HepG2 (cell line): ENCODE measurements around the gene PRMT7. TPM values are rescaled to one million over a fixed set of nuclear protein-coding genes. Genes with fewer than 3 reads are reported as not detected.

Experiments used
- ERF ChIP-seq: IDR thresholded peaks from 2 replicates; pipeline ENCODE4 v1.6.1; 2018; ENCODE audit warnings: missing biosample characterization, missing genetic modification reagents
- HNRNPK ChIP-seq: fragments of 200-400 bp; formaldehyde crosslinking; IDR thresholded peaks from 2 replicates; pipeline ENCODE4 v1.6.1; 2018; ENCODE audit warnings: low read length, low read depth, moderate library complexity, mild to moderate bottlenecking; ENCODE audit not compliant: poor library complexity, severe bottlenecking
- MIER3 ChIP-seq: IDR thresholded peaks from 2 replicates; pipeline ENCODE4 v1.6.1; 2016; ENCODE audit warnings: missing compliant biosample characterization, borderline replicate concordance
- PHF20 ChIP-seq: sonication (generic); formaldehyde crosslinking; IDR thresholded peaks from 2 replicates; pipeline ENCODE4 v1.5.0; 2020; ENCODE audit warnings: mild to moderate bottlenecking, missing genetic modification reagents
- SIX4 ChIP-seq: sonication (generic); formaldehyde crosslinking; IDR thresholded peaks from 2 replicates; pipeline ENCODE4 v1.4.0; 2020; ENCODE audit warnings: missing genetic modification reagents
- SP4 ChIP-seq: sonication (generic); formaldehyde crosslinking; IDR thresholded peaks from 2 replicates; pipeline ENCODE4 v1.8.1; 2023; ENCODE audit warnings: mild to moderate bottlenecking, missing genetic modification reagents
- TBP ChIP-seq: sonication (generic); formaldehyde crosslinking; IDR thresholded peaks from 2 replicates; pipeline ENCODE4 v1.5.0; 2020; ENCODE audit warnings: missing genetic modification reagents
- ZNF143 ChIP-seq: sonication (generic); formaldehyde crosslinking; IDR thresholded peaks from 2 replicates; pipeline ENCODE4 v1.4.0; 2020; ENCODE audit warnings: missing genetic modification reagents
- ZNF460 ChIP-seq: sonication (generic); formaldehyde crosslinking; IDR thresholded peaks from 2 replicates; pipeline ENCODE4 v1.5.1; 2020; ENCODE audit warnings: missing genetic modification reagents, mild to moderate bottlenecking, borderline replicate concordance
- polyA plus RNA-seq, 8 experiments: library from polyadenylated mRNA; depleted of rRNA in 3 of 8; stranded (reverse) in 7 of 8; unstranded in 1 of 8; fragments of >200 nt; fragmentation: Illumina TruSeq in 4 of 8; extraction: Trizol in 4 of 8; gene quantifications; 2 replicates each; pipeline versions ENCODE4 v1.2.1 to v1.2.3, GENCODE V29; 2011 to 2016; ENCODE audit warnings: low read depth in 4 of 8, missing spikeins in 1 of 8, mixed read lengths in 1 of 8; ENCODE audit not compliant: insufficient read depth in 1 of 8
- total RNA-seq, 5 experiments: library from RNA; depleted of rRNA; stranded (reverse); fragments of >200 nt; fragmentation: Illumina TruSeq; extraction: Trizol; gene quantifications; 2 replicates each; pipeline ENCODE4 v1.2.3, GENCODE V29; 2016; ENCODE audit warnings: low read depth in 1 of 5
- TF ChIP-seq, protein P1 (sequence below): sonication (generic); formaldehyde crosslinking; IDR thresholded peaks from 2 replicates; pipeline ENCODE4 v1.4.0; 2020; ENCODE audit warnings: mild to moderate bottlenecking, missing genetic modification reagents, borderline replicate concordance
- TF ChIP-seq, protein P2 (sequence below): sonication (generic); formaldehyde crosslinking; IDR thresholded peaks from 2 replicates; pipeline ENCODE4 v1.4.0; 2020; ENCODE audit warnings: mild to moderate bottlenecking, missing genetic modification reagents
- TF ChIP-seq, protein P3 (sequence below): sonication (generic); formaldehyde crosslinking; IDR thresholded peaks from 2 replicates; pipeline ENCODE4 v1.5.1; 2020; ENCODE audit warnings: mild to moderate bottlenecking, moderate library complexity, missing genetic modification reagents

The PRMT7 gene
- total and polyA plus RNA-seq, 2 of the 13 experiments (the other 11 are each of a cell fraction or from before 2014, with no cell fraction given): 47.5 to 55.0 TPM

DNA sequence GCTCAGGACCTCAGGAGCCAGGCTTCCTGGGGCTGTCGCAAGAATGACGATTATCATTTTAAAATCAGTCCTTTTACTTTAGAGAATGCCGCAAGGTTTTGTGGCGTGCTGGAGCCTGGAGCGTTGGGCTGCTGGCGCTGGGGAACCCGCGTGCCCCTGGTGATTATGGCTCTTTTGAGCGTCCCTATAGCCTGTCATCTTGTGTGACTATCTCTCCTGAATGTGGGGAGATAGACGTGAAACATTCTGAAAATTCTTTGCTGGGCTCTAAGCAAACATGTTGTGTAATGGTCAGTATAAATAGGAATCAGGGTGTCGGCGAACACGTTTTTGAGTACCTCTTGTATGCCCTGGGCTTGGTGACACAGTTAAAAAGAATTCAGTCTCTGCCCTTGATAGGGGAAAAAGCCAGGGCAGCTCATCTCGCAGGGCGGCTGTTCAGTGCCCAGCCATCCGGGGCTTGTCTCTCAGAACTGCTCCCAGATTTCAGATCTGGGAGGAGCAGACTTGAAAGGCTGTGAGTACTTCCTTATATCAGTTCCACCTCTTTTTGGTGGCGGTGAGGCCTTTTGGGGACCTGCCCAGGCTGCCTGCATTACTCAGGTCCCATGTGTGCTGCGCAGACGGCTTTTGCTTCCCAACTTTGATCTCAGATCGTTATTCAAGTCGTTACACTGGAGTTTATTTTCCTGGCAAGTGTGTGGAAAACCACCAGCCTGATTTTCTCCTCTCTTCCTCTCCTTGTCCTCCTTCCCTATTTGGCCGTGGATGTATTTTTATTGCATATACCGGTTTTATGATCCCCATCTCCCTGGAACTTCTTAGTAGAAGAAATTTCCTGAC lies 45.5 kb upstream of the PRMT7 start (continued):
- TF ChIP-seq, protein P1, sequence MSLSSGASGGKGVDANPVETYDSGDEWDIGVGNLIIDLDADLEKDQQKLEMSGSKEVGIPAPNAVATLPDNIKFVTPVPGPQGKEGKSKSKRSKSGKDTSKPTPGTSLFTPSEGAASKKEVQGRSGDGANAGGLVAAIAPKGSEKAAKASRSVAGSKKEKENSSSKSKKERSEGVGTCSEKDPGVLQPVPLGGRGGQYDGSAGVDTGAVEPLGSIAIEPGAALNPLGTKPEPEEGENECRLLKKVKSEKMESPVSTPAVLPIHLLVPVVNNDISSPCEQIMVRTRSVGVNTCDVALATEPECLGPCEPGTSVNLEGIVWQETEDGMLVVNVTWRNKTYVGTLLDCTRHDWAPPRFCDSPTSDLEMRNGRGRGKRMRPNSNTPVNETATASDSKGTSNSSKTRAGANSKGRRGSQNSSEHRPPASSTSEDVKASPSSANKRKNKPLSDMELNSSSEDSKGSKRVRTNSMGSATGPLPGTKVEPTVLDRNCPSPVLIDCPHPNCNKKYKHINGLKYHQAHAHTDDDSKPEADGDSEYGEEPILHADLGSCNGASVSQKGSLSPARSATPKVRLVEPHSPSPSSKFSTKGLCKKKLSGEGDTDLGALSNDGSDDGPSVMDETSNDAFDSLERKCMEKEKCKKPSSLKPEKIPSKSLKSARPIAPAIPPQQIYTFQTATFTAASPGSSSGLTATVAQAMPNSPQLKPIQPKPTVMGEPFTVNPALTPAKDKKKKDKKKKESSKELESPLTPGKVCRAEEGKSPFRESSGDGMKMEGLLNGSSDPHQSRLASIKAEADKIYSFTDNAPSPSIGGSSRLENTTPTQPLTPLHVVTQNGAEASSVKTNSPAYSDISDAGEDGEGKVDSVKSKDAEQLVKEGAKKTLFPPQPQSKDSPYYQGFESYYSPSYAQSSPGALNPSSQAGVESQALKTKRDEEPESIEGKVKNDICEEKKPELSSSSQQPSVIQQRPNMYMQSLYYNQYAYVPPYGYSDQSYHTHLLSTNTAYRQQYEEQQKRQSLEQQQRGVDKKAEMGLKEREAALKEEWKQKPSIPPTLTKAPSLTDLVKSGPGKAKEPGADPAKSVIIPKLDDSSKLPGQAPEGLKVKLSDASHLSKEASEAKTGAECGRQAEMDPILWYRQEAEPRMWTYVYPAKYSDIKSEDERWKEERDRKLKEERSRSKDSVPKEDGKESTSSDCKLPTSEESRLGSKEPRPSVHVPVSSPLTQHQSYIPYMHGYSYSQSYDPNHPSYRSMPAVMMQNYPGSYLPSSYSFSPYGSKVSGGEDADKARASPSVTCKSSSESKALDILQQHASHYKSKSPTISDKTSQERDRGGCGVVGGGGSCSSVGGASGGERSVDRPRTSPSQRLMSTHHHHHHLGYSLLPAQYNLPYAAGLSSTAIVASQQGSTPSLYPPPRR (CRISPR knock-in tag): peak; percentile 84; the same call in 1 of the 2 replicates
- TF ChIP-seq MIER3 (CRISPR knock-in tag) (0 out of 2 replicates have a peak, but pooled peaks have one; percentile 67), TBP (CRISPR knock-in tag) (no peak), ERF (peak; percentile 89; the same call in 1 of the 2 replicates), SIX4 (CRISPR knock-in tag) (peak; percentile 72; the same call in 1 of the 2 replicates), ZNF143 (peak; percentile 40; the same call in 1 of the 2 replicates), ZNF460 (no peak; the same call in 1 of the 2 replicates), SP4 (no peak), PHF20 (CRISPR knock-in tag) (peak; percentile 19; the same call in 1 of the 2 replicates), HNRNPK (no peak)
- TF ChIP-seq, protein P2, sequence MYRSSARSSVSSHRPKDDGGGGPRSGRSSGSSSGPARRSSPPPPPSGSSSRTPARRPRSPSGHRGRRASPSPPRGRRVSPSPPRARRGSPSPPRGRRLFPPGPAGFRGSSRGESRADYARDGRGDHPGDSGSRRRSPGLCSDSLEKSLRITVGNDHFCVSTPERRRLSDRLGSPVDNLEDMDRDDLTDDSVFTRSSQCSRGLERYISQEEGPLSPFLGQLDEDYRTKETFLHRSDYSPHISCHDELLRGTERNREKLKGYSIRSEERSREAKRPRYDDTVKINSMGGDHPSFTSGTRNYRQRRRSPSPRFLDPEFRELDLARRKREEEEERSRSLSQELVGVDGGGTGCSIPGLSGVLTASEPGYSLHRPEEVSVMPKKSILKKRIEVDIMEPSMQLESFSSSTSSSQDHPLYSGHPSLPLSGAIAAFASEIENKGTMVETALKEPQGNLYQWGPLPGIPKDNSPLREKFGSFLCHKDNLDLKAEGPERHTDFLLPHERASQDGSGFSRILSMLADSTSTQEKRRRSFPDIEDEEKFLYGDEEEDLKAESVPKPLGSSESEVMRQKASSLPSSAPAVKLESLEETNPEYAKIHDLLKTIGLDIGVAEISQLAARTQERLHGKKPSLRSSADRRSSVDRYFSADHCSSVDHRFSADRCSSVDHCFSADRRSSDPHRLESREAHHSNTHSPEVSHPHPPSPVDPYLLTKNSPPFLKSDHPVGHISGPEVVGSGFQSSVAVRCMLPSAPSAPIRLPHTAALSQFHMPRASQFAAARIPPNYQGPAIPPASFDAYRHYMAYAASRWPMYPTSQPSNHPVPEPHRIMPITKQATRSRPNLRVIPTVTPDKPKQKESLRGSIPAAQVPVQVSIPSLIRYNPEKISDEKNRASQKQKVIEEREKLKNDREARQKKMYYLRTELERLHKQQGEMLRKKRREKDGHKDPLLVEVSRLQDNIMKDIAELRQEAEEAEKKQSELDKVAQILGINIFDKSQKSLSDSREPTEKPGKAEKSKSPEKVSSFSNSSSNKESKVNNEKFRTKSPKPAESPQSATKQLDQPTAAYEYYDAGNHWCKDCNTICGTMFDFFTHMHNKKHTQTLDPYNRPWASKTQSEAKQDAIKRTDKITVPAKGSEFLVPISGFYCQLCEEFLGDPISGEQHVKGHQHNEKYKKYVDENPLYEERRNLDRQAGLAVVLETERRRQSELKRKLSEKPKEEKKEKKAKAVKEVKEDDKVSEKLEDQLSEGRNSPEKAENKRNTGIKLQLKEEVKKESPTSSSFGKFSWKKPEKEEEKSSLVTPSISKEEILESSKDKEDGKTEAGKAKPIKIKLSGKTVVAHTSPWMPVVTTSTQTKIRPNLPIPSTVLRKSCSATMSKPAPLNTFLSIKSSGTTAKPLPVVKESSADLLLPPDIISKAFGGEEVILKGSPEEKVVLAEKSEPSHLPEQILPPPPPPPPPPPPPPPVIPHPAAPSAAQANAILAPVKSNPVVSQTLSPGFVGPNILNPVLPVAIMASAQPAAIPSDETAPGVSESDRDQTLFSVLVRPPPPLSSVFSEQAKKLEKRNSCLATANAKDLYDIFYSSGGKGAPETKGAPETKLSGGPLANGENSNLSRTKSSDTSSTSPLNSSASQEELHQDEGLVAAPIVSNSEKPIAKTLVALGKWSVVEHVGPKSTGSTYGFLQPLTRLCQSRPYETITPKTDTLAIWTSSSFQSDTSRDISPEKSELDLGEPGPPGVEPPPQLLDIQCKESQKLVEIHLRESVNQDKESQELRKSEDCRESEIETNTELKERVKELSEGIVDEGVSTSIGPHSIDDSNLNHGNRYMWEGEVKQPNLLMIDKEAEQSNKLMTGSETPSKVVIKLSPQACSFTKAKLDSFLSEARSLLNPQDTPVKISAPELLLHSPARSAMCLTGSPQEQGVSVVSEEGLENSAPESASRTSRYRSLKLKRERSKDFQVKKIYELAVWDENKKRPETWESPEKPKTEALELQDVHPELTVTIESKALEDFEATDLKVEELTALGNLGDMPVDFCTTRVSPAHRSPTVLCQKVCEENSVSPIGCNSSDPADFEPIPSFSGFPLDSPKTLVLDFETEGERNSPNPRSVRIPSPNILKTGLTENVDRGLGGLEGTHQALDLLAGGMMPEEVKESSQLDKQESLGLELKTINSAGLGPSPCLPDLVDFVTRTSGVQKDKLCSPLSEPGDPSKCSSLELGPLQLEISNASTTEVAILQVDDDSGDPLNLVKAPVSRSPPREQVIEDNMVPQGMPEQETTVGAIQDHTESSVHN: no peak
- TF ChIP-seq, protein P3, sequence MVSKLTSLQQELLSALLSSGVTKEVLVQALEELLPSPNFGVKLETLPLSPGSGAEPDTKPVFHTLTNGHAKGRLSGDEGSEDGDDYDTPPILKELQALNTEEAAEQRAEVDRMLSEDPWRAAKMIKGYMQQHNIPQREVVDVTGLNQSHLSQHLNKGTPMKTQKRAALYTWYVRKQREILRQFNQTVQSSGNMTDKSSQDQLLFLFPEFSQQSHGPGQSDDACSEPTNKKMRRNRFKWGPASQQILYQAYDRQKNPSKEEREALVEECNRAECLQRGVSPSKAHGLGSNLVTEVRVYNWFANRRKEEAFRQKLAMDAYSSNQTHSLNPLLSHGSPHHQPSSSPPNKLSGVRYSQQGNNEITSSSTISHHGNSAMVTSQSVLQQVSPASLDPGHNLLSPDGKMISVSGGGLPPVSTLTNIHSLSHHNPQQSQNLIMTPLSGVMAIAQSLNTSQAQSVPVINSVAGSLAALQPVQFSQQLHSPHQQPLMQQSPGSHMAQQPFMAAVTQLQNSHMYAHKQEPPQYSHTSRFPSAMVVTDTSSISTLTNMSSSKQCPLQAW: peak; percentile 78
